ENCODE results near the gene MADD.

DNA sequence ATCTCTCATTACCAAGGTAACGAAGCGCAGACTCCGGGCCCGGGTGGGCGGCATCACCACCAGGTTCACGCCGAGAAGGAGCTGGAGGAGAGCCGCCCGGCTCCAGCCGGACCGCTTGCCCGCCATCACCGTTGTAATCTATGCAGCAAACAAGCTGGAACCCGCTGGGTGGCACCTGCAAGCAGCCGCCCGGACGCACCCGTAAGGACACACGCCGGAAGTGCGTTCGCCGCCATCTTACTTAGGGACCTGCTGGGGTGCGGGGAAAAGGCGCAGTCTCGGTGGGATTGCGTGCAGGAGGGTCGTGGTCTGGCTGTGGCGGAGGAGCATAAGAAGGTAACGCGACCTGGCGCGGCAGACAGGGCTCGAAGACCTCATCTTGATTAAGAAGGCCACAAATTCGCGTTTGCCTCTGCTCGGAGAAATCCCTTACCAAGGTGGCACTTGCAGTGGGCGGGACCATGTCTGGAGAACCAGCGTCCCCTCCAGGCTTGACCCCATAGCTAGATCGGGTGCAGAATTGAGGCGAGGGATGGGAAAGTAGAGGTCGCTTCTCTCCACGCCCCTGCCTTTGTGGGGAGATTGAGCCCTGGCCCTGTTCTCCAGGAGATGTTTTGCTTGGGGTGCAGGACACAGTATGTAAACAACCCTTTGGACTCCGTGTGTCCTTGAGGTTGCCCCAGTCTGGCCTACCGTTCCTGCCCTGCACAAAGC lies 21.1 kb upstream of the MADD start, which contains the start of gene ACP2:
- peak in 1 of 2 donors; percentile 69 for TF ChIP-seq POLR2A (IDR thresholded peaks at IDR 0.05)
- TF ChIP-seq, protein P1, sequence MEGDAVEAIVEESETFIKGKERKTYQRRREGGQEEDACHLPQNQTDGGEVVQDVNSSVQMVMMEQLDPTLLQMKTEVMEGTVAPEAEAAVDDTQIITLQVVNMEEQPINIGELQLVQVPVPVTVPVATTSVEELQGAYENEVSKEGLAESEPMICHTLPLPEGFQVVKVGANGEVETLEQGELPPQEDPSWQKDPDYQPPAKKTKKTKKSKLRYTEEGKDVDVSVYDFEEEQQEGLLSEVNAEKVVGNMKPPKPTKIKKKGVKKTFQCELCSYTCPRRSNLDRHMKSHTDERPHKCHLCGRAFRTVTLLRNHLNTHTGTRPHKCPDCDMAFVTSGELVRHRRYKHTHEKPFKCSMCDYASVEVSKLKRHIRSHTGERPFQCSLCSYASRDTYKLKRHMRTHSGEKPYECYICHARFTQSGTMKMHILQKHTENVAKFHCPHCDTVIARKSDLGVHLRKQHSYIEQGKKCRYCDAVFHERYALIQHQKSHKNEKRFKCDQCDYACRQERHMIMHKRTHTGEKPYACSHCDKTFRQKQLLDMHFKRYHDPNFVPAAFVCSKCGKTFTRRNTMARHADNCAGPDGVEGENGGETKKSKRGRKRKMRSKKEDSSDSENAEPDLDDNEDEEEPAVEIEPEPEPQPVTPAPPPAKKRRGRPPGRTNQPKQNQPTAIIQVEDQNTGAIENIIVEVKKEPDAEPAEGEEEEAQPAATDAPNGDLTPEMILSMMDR (IDR thresholded peaks at IDR 0.05): peak in 3 of 6 experiments; percentile 25 to 44 (median 39)

Data from thyroid gland (tissue), 4 donors.